ENCODE results near the gene MLLT6. TPM values are rescaled to one million over a fixed set of nuclear protein-coding genes. Genes with fewer than 3 reads are reported as not detected.

MLLT6 gene
- total RNA-seq, 2 experiments from 2014 or later, result 81.7 to 174 TPM

- ChIA-PET POLR2A (interaction anchor here (0.6 to 1.7 kb wide), 4 partner anchors 12 to 55 kb away, joined by 3 to 6 read pairs (median 4); no protein-coding TSS in a partner anchor), CTCF (ENCODE audit: unreplicated experiment) (interaction anchor here (0.6 to 1.1 kb wide), 4 partner anchors 16 to 123 kb away, joined by 3 to 4 read pairs (median 4); no protein-coding TSS in a partner anchor)
- Histone ChIP-seq H2AFZ (ENCODE audit: low read length) (no peak overlapping the region), H3K4me2 (ENCODE audit: low read length) (peak overlapping the region; percentile 98), H4K20me1 (ENCODE audit: insufficient read depth, low read length) (peaks cover 12% of the 10 kb centered on the region; the same call in 1 of the 2 replicates), H3K9me2 (ENCODE audit: insufficient read depth, low read length) (no peaks in the 10 kb centered on the region), H3K36me3 (ENCODE audit: insufficient read depth, low read length) (peaks cover 47% of the 10 kb centered on the region), H3K9me3 (ENCODE audit: low read length) (no peaks in the 10 kb centered on the region), H3K79me2 (ENCODE audit: insufficient read depth, low read depth, low read length) (peaks cover 37% of the 10 kb centered on the region), H3K27ac (ENCODE audit: low read depth, low read length, poor library complexity, severe bottlenecking) (peak overlapping the region; percentile 62), H3K4me3 (ENCODE audit: low read depth, low read length, poor library complexity, severe bottlenecking) (peak overlapping the region; percentile 90), H3K4me1 (ENCODE audit: insufficient read depth, low read length, poor library complexity, severe bottlenecking) (peaks cover 22% of the 10 kb centered on the region)
- peak; percentile 40 for DNase-seq (ENCODE audit: low spot score)
- intact Hi-C loops (cut with micrococcal nuclease; ENCODE audit: unreplicated experiment), result no loop called here
- TF ChIP-seq CTCF (conservative IDR thresholded peaks at IDR 0.05; ENCODE audit: low read length) (no peak), EZH2phosphoT487 (IDR thresholded peaks at IDR 0.05; ENCODE audit: borderline replicate concordance, low read depth, low read length) (no peak)
- no TSS peak for BruUV-seq (replicated peaks)
These were observed 1.6 kb downstream of the MLLT6 start for GRCh38 chr17:38706505-38707216.

GRCh38 chr17:38707678-38708351 lies 2.7 kb downstream of the MLLT6 start:
- intact Hi-C loops (cut with micrococcal nuclease; ENCODE audit: unreplicated experiment), result no loop called here
- Histone ChIP-seq H3K4me3 (ENCODE audit: low read depth, low read length, poor library complexity, severe bottlenecking) (no peak overlapping the region), H3K79me2 (ENCODE audit: insufficient read depth, low read depth, low read length) (peaks cover 35% of the 10 kb centered on the region), H3K4me1 (ENCODE audit: insufficient read depth, low read length, poor library complexity, severe bottlenecking) (peaks cover 19% of the 10 kb centered on the region), H3K4me2 (ENCODE audit: low read length) (peak overlapping the region; percentile 98), H2AFZ (ENCODE audit: low read length) (no peak overlapping the region), H3K9me3 (ENCODE audit: low read length) (no peaks in the 10 kb centered on the region), H3K27ac (ENCODE audit: low read depth, low read length, poor library complexity, severe bottlenecking) (no peak overlapping the region), H3K36me3 (ENCODE audit: insufficient read depth, low read length) (peaks cover 58% of the 10 kb centered on the region), H4K20me1 (ENCODE audit: insufficient read depth, low read length) (peaks cover 12% of the 10 kb centered on the region; the same call in 1 of the 2 replicates), H3K9me2 (ENCODE audit: insufficient read depth, low read length) (no peaks in the 10 kb centered on the region)
- TF ChIP-seq EZH2phosphoT487 (IDR thresholded peaks at IDR 0.05; ENCODE audit: borderline replicate concordance, low read depth, low read length) (no peak), CTCF (conservative IDR thresholded peaks at IDR 0.05; ENCODE audit: low read length) (no peak)
- ChIA-PET POLR2A (interaction anchor here (0.5 to 1.0 kb wide), 3 partner anchors 11 to 20 kb away, joined by 3 to 4 read pairs (median 4); no protein-coding TSS in a partner anchor), CTCF (ENCODE audit: unreplicated experiment) (interaction anchor here (1.0 kb wide), 1 partner anchor 35 kb away, joined by 3 read pairs; no protein-coding TSS in a partner anchor)
- BruUV-seq (replicated peaks), result no TSS peak
- DNase-seq (ENCODE audit: low spot score), result no peak

Data from OCI-LY7 (cell line).